HepG2 (cell line): ENCODE data around the gene PLEKHA3. TPM values are rescaled to one million over a fixed set of nuclear protein-coding genes. Genes with fewer than 3 reads are reported as not detected.
A peak's percentile ranks its signal among the peaks of the same experiment; 100 is the strongest.

Experiments used
- ETV6 ChIP-seq: sonication (generic); formaldehyde crosslinking; conservative IDR thresholded peaks from 2 replicates; pipeline ENCODE4 v1.4.0; 2020; ENCODE audit warnings: missing genetic modification reagents
- IRF2 ChIP-seq: IDR thresholded peaks from 2 replicates; pipeline ENCODE4 v1.6.1; 2018; ENCODE audit warnings: missing genetic modification reagents, missing compliant biosample characterization
- PAX8 ChIP-seq: sonication (generic); formaldehyde crosslinking; IDR thresholded peaks from 2 replicates; pipeline ENCODE4 v1.8.0; 2022; ENCODE audit warnings: mild to moderate bottlenecking, missing genetic modification reagents, borderline replicate concordance
- PHF8 ChIP-seq: sonication (generic); formaldehyde crosslinking; IDR thresholded peaks from 2 replicates; pipeline ENCODE4 v1.5.0; 2020; ENCODE audit warnings: missing genetic modification reagents
- SNAI1 ChIP-seq: sonication (generic); formaldehyde crosslinking; IDR thresholded peaks from 2 replicates; pipeline ENCODE4 v1.5.0; 2020; ENCODE audit warnings: mild to moderate bottlenecking, missing genetic modification reagents, borderline replicate concordance
- TP53 ChIP-seq: sonication (generic); formaldehyde crosslinking; conservative IDR thresholded peaks from 2 replicates; pipeline ENCODE4 v1.4.0; 2020; ENCODE audit warnings: missing genetic modification reagents
- ZNF33B ChIP-seq: sonication (generic); formaldehyde crosslinking; IDR thresholded peaks from 2 replicates; pipeline ENCODE4 v1.5.1; 2020; ENCODE audit warnings: mild to moderate bottlenecking, missing genetic modification reagents
- ZNF598 ChIP-seq: sonication (generic); formaldehyde crosslinking; IDR thresholded peaks from 2 replicates; pipeline ENCODE4 v1.5.1; 2020; ENCODE audit warnings: mild to moderate bottlenecking, missing genetic modification reagents, borderline replicate concordance
- ZNF782 ChIP-seq: sonication (generic); formaldehyde crosslinking; IDR thresholded peaks from 2 replicates; pipeline ENCODE4 v1.4.0; 2020; ENCODE audit warnings: missing genetic modification reagents, mild to moderate bottlenecking, borderline replicate concordance
- polyA plus RNA-seq, 8 experiments: library from polyadenylated mRNA; depleted of rRNA in 3 of 8; stranded (reverse) in 7 of 8; unstranded in 1 of 8; fragments of >200 nt; fragmentation: Illumina TruSeq in 4 of 8; extraction: Trizol in 4 of 8; gene quantifications; 2 replicates each; pipeline versions ENCODE4 v1.2.1 to v1.2.3, GENCODE V29; 2011 to 2016; ENCODE audit warnings: low read depth in 4 of 8, missing spikeins in 1 of 8, mixed read lengths in 1 of 8; ENCODE audit not compliant: insufficient read depth in 1 of 8
- total RNA-seq, 5 experiments: library from RNA; depleted of rRNA; stranded (reverse); fragments of >200 nt; fragmentation: Illumina TruSeq; extraction: Trizol; gene quantifications; 2 replicates each; pipeline ENCODE4 v1.2.3, GENCODE V29; 2016; ENCODE audit warnings: low read depth in 1 of 5
- TF ChIP-seq, protein P1 (sequence below): sonication (generic); formaldehyde crosslinking; IDR thresholded peaks from 2 replicates; pipeline ENCODE4 v1.4.0; 2020; ENCODE audit warnings: low read depth, missing genetic modification reagents
- TF ChIP-seq, protein P2 (sequence below), 2 experiments: fragments of 450-650 bp in 1 of 2; sonication (generic) in 1 of 2; formaldehyde crosslinking in 1 of 2; IDR thresholded peaks; 2 replicates each; pipeline versions ENCODE4 v1.6.1 to v1.8.0; 2016 to 2022; ENCODE audit warnings: antibody characterized with exemption in 1 of 2, mild to moderate bottlenecking in 1 of 2, missing genetic modification reagents in 1 of 2
- TF ChIP-seq, protein P3 (sequence below): sonication (generic); formaldehyde crosslinking; IDR thresholded peaks from 2 replicates; pipeline ENCODE4 v1.4.0; 2020; ENCODE audit warnings: missing genetic modification reagents

PLEKHA3 gene
- total and polyA plus RNA-seq, 2 of the 13 experiments (the other 11 are each of a cell fraction or from before 2014, with no cell fraction given) = 11.7 to 23.1 TPM

DNA sequence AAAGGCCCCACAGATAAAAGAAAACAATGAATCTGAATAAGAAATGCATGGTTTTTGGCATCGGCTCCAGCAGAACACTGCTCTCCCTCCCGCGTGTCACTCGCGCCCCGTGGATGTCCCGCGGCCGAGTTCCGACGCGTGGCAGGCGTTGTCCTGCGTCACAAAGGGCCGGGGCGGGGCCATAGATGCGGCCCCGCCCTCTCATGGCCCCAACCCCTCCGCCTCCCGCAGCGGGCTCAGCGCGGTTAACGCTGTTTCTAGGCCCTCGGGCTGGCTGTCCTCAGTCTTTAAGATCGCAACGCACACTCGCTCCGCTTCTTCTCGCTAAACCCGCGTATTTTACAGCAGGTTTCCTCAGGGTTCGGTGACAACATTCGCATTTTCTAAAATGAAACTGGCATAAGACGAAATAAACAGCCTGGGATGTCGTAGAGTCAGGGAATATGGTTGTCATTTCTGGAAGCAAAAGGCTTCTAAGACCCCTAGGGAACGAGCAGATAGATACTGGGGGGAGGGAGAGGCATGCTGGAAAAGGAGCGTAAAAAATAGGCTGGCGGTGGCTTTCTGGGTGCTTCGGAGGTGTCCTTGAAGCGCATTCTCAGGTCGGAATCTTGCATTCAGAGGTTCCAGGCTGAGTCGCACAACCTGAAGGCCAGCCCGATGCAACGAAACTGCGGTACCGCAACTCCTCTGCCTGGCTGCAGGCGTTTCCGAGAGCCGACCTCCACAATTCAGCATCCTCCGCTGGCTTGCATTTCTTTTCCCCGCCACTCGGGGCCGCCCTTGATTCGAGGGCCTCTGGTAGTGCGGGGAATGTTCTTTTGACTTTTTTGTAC lies 1.6 kb upstream of the PLEKHA3 start, which contains the start of gene FKBP7 (continued):
- TF ChIP-seq PHF8 (CRISPR knock-in tag) (peak; percentile 98), SNAI1 (CRISPR knock-in tag) (no peak), TP53 (CRISPR knock-in tag) (0 out of 2 replicates have a peak, but pooled peaks have one; percentile 50), ZNF33B (CRISPR knock-in tag) (0 out of 2 replicates have a peak, but pooled peaks have one; percentile 76), ETV6 (no peak; the same call in 1 of the 2 replicates), IRF2 (peak; percentile 79; the same call in 1 of the 2 replicates), ZNF782 (0 out of 2 replicates have a peak, but pooled peaks have one; percentile 45), ZNF598 (CRISPR knock-in tag) (peak; percentile 88; the same call in 1 of the 2 replicates), PAX8 (CRISPR knock-in tag) (peak; percentile 80; the same call in 1 of the 2 replicates)
- TF ChIP-seq, protein P1, sequence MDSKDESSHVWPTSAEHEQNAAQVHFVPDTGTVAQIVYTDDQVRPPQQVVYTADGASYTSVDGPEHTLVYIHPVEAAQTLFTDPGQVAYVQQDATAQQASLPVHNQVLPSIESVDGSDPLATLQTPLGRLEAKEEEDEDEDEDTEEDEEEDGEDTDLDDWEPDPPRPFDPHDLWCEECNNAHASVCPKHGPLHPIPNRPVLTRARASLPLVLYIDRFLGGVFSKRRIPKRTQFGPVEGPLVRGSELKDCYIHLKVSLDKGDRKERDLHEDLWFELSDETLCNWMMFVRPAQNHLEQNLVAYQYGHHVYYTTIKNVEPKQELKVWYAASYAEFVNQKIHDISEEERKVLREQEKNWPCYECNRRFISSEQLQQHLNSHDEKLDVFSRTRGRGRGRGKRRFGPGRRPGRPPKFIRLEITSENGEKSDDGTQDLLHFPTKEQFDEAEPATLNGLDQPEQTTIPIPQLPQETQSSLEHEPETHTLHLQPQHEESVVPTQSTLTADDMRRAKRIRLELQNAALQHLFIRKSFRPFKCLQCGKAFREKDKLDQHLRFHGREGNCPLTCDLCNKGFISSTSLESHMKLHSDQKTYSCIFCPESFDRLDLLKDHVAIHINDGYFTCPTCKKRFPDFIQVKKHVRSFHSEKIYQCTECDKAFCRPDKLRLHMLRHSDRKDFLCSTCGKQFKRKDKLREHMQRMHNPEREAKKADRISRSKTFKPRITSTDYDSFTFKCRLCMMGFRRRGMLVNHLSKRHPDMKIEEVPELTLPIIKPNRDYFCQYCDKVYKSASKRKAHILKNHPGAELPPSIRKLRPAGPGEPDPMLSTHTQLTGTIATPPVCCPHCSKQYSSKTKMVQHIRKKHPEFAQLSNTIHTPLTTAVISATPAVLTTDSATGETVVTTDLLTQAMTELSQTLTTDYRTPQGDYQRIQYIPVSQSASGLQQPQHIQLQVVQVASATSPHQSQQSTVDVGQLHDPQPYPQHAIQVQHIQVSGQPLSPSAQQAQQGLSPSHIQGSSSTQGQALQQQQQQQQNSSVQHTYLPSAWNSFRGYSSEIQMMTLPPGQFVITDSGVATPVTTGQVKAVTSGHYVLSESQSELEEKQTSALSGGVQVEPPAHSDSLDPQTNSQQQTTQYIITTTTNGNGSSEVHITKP (CRISPR knock-in tag) = peak; percentile 32; the same call in 1 of the 2 replicates
- TF ChIP-seq, protein P2, sequence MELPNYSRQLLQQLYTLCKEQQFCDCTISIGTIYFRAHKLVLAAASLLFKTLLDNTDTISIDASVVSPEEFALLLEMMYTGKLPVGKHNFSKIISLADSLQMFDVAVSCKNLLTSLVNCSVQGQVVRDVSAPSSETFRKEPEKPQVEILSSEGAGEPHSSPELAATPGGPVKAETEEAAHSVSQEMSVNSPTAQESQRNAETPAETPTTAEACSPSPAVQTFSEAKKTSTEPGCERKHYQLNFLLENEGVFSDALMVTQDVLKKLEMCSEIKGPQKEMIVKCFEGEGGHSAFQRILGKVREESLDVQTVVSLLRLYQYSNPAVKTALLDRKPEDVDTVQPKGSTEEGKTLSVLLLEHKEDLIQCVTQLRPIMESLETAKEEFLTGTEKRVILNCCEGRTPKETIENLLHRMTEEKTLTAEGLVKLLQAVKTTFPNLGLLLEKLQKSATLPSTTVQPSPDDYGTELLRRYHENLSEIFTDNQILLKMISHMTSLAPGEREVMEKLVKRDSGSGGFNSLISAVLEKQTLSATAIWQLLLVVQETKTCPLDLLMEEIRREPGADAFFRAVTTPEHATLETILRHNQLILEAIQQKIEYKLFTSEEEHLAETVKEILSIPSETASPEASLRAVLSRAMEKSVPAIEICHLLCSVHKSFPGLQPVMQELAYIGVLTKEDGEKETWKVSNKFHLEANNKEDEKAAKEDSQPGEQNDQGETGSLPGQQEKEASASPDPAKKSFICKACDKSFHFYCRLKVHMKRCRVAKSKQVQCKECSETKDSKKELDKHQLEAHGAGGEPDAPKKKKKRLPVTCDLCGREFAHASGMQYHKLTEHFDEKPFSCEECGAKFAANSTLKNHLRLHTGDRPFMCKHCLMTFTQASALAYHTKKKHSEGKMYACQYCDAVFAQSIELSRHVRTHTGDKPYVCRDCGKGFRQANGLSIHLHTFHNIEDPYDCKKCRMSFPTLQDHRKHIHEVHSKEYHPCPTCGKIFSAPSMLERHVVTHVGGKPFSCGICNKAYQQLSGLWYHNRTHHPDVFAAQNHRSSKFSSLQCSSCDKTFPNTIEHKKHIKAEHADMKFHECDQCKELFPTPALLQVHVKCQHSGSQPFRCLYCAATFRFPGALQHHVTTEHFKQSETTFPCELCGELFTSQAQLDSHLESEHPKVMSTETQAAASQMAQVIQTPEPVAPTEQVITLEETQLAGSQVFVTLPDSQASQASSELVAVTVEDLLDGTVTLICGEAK (IDR thresholded peaks at IDR 0.05) = no peak
- TF ChIP-seq, protein P2 (CRISPR knock-in tag; IDR thresholded peaks at IDR 0.05) = no peak
- TF ChIP-seq, protein P3, sequence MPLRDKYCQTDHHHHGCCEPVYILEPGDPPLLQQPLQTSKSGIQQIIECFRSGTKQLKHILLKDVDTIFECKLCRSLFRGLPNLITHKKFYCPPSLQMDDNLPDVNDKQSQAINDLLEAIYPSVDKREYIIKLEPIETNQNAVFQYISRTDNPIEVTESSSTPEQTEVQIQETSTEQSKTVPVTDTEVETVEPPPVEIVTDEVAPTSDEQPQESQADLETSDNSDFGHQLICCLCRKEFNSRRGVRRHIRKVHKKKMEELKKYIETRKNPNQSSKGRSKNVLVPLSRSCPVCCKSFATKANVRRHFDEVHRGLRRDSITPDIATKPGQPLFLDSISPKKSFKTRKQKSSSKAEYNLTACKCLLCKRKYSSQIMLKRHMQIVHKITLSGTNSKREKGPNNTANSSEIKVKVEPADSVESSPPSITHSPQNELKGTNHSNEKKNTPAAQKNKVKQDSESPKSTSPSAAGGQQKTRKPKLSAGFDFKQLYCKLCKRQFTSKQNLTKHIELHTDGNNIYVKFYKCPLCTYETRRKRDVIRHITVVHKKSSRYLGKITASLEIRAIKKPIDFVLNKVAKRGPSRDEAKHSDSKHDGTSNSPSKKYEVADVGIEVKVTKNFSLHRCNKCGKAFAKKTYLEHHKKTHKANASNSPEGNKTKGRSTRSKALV (CRISPR knock-in tag) = no peak
